Measurements from ENCODE around the gene CNGB1.
"Not testable (repeated sequence)": the region's sequence is repeated elsewhere in the genome, so short reads cannot be mapped to it uniquely, and the experiment has no call there.

The CNGB1 gene

DNA sequence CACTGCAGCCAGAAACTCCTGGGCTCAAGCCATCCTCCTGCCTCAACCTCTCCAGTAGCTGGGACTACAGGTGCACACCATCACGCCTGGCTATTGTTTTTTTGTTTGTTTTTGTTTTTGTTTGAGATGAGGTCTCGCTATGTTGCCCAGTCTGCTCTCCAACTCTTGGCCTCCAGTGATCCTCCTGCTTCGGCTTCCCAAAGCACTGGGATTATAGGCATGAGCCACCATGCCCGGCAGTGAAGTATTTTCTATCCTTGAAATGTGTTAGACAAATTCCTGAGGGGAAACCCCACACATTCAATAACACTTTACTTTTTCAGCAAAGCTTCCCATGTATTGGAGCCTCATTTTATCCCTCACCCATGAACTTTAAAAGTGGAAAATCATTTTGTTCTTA, 87.4 kb downstream of the CNGB1 start:
- DNase-seq: no peak

DNA sequence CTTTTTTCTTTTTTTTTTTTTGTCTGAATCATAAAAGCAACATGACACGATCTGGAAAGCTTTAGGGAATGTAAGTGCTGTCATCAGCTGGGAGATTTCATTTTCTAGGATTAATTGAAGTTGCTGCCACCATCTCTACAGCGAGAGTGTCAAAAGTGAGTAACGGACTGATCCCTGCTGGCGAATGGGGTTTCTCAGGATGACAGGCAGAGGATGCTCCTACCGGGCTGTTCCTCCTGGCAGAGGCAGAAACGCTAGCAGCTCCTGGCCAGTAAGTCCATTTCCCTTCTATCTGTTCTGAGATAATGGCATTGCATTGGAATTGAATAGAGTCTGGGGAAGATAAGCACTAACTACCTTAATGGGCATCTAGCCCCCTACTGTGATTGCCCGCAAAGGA, 88.1 kb downstream of the CNGB1 start:
- no peak for DNase-seq

DNA sequence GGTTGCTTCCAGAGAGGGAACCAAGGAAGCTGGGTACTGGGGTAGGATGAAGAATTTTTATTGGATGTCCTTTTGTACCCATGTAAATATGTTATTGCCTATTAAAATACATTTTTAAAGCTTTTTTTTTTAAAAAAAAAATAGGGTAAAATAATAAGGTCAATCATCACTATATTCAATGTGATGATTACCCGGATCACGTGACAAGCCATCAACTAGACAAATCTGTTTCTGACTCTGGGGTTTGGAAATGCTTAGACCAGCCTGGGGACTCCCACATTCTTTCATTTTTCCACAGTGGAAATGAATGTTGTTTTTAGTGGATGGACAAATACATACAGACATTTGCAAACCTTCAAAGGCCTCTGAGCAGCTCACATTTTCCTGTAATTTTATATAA, 88.7 kb downstream of the CNGB1 start:
- DNase-seq: no peak

DNA sequence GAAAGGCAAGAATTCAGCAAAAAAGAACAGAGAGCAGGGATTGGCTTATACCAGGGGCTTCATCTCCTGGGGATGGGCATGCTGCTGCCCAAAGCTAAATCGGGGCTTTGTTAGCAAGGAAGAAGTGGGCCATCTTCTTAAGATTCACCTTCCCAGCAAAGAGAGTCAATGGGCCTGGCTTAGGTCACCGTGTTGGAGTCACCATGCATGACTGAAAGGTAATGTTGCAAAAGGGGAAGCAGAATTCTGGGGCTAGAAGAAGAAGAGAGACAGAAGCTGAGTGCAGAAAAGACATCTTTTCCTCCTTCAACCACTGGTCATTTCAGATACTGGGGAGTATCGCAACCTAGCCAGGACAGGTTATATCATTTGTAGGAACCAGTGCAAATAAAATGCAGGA, 92.3 kb downstream of the CNGB1 start:
- DNase-seq: no peak

DNA sequence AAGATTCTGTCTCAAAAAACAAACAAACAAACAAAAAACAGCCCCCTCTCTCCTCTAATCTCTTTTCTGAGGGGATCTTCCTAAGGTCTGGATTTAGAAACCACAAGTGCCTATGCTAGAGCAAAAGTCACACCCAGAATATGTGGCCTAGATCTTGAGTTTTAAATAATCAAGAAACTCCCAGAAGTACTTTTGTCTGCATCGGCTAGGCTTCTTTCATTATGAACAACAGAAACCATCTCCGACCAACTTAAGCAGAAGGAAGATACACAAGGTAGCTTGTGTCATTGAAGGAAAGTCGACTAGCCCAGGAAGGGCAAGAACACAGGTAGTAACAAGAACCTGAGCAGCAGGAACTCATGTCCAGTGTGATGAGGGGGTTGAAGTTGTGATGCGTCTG, 94.7 kb downstream of the CNGB1 start:
- DNase-seq: peak; percentile 56

DNA sequence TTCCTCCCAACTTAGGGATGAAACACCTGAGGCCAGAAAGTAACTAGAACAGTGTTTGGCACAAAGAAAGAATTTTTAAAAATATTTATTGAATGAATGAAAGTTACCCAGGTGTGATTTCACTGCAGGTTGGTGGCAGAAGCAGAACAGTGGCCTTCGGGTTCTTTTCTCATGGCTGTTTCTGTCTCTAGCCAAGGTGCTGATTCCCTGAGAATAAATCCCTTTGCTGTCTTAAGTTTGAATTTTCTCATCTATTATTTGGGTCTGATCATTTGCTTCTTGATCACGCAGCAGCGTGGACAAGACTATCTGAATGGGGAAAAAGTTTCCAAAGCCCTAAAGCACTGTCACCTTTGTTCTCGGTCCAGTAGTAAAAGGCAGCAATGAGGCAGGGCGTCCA, 95.6 kb downstream of the CNGB1 start:
- DNase-seq: no peak

DNA sequence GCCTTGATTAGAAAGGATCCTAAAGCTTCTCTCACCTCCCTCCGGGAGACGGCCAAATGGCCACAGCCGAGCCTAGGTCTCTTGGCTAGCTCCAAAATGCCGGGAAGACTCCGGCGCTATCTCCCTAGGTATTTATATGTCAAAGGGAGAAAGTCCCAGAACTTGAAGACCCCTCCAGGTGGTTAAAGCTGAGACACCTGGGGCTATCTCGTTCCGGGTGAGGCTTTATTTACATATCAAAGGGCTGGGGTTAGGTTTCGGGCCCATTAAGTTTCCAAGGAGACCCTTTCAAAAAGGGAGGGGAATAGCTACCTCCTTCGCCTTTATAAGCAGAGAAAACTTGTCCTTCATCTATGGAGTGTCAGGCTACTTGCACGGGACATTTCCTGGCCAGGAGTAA, 97.7 kb downstream of the CNGB1 start:
- no peak for DNase-seq

DNA sequence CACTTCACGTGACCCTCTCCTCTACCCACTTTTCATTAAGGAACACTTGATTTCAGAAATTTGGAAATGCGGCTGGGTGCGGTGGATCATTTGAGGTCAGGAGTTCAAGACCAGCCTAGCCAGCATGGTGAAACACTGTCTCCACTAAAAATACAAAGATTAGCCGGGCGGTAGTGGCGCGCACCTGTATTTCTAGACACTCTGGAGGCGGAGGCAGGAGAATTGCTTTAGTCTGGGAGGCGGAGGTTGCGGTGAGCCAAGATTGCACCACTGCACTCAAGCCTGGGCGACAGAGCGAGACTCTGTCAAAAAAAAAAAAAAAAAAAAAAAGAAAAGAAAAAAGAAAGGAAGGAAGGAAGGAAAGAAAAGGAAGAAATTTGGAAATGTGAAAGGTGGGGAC, 98.2 kb downstream of the CNGB1 start:
- not testable (repeated sequence) for DNase-seq

DNA sequence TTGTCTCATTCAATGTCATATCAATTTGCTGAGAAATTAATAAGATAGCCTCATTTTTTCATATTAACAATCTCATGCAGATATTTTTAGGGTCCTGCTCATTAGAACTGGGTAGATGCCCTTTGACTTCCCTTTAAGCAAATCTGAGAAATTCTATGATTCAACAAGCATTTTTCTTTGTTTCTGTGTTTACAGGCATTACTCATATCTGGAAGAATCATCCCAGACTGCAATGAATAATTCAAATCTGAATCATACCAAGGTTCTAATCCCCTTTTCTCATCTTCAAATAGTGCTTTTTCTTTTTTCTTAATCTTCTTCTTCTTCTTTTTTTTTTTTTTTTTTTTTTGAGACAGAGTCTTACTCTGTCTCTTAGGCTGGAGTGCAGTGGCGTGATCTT, 99.5 kb downstream of the CNGB1 start:
- peak; percentile 56 for DNase-seq

DNA sequence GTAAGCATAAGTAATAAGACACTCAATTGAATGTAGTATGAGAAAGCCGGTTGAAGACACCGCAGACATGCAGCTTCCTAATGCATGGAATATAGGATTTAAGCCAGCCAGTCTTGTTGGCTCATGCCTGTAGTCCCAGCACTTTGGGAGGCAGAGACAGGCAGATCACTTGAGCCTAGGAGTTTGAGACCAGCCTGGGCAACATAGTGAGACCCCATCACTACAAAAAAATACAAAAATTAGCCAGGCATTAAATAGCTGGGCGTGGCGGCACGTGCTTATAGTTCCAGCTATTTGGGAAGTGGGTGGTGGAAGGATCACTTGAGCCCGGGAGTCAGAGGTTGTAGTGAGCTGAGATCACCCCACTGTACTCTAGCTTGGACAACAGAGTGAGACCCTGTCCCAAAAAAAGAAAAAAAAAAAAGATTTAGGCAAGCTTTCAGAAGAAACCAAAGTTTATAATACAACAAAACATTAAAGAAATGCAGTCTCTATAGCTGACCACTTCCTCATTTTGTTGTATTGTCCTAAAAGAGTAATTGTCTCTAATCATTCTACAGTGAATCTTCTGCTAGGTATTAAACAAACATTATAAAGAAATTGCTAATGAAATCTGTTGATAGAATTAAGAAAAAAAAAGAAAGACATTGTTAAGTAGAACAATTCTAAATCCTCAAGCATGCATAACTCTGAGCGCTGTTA, 100.0 kb downstream of the CNGB1 start:
- DNase-seq: no peak

DNA sequence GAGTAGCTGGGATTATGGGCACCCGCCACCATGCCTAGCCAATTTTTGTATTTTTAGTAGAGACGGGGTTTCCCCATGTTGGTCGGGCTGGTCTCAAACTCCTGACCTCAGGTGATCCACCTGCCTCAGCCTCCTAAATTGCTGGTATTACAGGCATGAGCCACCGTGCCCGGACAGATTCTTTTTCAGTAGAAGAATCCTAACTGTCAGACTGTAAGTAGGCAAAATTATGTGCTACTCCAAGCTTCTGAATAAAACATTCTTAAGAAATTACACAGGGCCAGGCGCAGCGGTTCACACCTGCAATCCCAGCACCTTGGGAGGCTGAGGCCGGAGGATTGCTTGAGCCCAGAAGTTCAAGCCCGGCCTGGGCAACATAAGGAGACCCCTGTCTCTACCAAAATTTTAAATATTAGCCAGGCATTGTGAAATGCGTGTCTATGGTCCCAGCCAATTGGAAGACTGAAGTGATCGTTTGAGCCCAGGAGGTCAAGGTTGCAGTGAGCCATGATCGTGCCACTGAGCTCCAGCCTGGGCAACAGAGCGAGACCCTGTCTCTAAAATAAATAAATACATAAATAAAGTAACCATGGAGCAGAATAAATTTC, 101.9 kb downstream of the CNGB1 start:
- DNase-seq: no peak

DNA sequence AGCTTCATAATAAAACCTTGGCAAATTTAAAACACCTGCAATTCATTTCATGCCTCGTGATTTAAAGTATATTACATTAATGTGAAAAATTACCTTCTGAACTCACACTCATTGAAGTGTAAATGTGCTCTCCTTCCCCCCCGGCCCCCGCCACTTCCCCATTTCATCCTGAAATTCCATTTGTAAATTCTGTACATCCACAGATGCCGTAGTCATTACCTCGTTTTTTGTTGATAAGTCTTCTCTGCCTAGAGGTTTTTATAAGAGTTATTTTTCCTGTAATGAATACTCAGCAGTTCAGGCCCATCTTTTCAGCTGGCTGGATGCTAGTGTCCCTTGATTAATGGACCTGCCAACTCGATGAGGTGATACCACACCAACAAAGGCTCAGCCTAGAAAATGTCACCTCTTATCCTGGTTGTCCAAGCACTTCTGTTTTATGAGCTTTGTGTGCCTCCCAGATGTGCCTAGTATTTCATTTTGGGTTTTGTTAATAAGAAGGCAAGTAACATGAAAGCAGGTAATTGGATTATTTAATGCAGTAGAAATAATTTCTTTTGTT, 103.8 kb downstream of the CNGB1 start:
- no peak for DNase-seq

DNA sequence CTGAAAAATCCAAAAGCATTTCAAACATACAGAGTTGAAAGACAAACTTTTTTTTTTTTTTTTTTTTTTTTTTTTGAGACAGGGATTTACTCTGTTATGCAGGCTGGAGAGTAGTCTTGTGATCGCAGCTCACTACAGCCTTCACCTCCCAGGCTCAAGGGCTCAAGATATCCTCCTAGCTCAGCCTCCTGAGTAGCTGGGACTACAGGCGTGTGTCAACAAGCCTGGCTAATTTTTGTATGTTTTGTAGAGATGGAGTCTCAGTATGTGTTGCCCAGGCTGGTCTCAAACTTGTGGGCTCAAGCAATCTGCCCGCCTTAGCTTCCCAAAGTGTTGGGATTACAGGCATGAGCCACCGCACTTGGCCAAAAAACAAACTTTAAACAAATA, 104.4 kb downstream of the CNGB1 start:
- no peak for DNase-seq

DNA sequence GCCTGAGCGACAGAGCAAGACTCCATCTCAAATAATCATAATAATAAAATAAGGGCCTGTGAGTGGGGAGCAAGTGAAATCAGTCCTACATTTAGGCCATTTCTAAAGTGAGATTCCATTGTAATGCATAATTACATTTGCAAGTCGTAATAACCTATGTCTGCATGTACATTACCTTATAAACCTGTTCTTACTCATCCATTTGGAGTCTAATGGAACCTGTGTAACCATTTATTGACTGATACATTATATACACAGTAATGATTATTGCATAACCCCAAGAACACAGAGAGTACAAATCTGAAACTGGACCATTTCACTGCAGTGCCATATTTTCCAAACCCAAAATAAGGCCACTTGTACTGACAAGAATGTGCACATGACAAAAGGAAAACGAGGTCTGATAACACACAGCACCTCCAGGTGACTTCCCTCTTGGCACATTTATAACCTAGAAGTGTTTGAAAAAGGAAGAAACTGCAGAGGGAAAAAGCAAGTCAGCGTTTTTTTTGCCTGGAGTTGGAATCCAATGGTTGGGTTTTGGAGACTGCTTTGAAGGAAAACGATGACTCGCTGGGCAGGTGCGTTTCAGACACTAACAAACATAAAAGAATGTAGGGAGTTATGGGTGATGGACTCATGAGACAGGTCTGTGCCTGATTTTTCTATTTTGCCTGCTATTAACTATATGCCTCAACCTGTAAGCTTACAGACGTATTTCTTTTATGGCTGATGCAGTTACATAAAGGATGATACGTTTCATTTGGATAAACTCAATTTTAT, 105.0 kb downstream of the CNGB1 start:
- no peak for DNase-seq

DNA sequence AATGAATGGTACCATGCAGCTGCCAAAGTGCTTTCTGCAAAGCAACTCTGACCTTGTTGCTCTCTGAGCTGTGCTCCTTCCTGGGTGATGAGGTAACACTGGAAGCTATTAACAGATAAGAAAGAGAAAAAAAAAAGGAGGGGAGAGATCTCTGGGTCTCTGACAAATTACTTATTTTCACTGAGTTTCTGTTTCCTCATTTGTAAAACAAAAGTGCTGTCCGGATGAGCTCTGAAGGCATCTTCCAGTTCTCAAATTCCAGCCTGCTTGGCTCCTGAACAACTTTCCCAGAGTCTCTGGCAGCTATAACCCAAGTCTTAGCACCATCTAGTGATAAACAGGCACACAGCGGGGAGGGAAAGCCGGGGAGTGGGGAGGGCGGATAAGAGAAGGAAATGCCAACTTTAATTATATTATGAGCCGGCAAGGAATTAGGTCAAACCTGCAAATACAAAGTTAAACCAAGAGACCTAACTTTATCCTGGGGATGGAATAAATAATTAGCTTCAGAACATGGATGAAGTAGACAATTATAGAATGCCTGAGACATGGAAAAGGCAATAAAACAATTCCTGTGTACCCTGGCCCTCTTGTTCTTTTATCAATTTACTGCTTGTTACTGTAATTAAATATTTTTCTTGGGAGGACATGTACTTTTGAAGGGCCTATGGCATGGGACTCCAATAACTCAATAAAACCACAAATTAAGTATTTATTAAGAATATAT, 107.3 kb downstream of the CNGB1 start:
- no peak for DNase-seq

DNA sequence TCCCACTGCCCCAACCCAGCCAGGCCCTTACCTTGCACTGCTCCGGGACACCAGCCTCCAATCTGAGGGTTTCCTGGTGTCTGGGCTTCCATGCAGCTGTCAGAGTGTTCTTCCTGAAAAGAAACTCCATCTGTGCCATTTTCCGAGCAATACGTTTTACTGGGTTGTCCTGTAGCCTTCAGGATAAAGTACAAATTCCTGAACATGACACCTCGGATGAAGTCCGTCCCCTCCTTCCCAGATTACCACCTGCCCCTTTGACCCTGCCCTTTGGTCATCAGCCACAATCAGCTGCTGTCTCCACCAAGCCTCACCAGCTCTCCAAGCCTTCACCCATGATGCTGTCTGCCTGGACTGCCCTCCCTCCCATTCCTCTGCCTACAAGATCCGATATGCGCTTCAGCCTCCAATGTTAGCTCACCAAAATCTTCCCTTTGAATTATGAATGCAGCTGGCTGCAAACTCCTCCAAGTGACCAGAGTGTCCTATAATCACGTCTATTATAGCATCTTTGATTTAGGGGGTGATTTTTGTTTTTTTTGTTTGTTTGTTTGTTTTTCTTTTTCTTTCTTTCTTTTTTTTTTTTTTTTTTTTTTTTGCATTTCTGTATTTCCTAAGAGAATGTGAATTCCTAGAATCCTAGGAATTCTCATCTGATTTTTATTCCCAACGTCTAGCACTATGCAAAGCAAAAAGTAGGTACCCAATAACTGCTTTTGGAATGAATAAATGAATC, 108.1 kb downstream of the CNGB1 start:
- no peak for DNase-seq

DNA sequence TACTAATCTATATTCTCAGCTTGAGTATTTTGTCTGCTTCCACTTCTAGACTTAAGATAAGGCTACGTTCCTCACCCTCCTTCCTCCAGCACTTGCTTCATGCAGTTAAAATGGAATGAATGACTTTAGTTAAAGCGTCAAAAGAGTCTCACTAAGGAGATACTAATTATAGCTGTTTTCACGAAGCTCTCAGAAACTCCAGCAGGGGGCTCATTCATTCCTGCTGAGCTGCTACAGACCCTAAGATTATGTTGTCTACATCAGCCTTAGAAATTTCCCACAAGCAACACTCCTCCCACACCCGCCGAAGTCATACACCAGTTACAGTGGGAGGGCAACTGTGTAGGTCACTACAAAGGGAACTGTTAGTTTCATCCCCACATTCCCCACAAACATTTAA, 111.6 kb downstream of the CNGB1 start:
- no peak for DNase-seq

DNA sequence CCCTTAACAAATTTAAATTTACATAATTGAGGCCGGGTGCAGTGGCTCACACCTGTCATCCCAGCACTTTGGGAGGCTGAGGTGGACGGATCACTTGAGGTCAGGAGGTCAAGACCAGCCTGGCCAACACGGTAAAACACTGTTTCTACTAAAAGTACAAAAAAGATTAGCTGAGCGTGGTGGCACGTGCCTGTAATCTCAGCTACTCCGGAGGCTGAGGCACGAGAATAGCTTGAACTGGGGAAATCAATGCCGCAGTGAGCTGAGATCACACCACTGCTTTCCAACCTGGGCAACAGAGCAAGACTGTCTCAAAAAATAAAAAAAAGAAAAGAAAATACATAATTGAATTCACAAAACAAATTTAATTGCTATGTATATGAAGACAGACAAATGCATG, 112.3 kb downstream of the CNGB1 start:
- no peak for DNase-seq

DNA sequence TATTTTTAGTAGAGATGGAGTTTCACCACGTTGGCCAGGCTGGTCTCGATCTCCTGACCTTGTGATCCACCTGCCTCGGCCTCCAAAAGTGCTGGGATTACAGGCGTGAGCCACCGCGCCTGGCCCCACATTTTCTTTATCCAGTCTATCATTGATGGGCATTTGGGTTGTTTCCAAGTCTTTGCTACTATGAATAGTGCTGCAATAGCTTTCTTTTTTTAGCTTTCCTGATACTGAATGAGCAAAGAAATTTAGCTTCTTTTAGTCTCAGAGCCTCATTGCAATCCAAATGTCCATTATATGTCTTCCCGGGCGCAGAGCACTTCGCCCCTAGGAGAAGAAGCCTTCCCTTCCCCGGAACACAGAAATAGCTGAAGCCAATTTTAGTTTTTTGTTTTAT, 112.9 kb downstream of the CNGB1 start:
- not testable (repeated sequence) for DNase-seq

DNA sequence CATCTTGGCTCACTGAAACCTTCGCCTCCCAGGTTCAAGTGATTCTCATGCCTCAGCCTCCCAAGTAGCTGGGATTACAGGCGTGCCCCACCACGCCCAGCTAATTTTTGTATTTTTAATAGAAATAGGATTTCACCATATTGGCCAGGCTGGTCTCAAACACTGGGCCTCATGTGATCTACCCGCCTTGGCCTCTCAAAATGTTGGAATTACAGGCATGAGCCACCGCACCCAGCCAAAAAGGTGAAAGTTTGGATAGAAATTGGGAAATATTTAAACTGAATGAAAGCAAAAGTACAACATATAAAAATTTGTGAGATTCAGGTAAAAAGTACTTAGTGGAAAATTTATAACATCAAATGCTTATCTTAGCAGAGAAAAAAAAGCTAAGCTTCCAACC, 115.7 kb downstream of the CNGB1 start:
- no peak for DNase-seq

DNA sequence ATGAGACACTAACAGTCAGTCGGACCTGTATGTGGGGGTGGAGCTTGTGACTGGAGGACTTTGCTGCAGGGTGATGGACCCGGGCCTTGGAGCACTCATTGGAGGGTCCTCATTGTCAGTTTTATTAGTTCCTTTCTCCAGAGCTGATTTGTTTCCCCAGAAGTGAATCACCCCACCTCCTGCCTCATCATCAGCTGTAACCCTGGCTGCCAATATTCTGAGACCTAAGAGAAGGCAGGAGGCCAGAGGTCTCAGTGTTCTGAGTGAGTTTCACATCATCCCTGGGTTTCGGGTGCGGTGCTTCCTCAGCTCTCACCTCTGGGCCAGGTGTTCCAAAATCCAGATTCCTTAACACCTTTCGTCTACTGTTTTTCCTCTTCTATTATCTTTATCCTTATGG, 118.7 kb downstream of the CNGB1 start:
- no peak for DNase-seq

DNA sequence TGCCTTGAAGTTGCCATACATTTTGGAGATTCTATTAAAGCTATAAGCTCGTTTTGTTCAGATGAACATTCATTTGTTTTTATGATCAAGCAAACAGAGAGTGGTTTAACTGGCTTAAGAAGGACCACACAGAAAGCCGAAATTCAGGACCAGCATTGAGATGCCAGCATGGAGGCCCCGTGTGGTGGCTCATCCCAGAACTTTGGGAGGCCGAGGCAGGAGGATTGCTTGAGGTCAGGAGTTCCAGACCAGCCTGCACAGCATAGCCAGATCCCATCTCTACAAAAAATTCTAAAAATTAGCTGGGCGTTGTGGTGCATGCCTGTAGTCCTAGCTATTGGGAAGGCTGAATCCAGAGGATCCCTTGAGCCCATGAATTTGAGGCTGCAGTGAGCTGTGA, 122.7 kb downstream of the CNGB1 start:
- no peak for DNase-seq

DNA sequence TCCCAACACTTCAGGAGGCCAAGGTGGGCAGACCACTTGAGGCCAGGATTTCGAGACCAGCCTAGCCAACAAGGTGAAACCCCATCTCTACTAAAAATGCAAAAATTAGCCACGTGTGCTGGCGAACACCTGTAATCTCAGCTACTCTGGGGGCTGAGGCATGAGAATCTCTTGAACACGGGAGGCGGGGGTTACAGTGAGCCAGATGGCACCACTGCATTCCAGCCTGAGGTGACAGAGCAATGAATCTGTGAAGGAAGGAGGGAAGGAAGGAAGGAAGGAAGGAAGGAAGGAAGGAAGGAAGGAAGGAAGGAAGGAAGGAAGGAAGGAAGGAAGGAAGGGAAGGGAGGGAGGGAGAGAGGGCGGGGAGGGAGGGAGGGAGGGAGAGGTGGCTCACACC, 124.0 kb downstream of the CNGB1 start:
- not testable (repeated sequence) for DNase-seq

Measured in activated CD4-positive, alpha-beta T cell treated with anti-CD3 and anti-CD28 coated beads, Interleukin-2, Interleukin-6, amounts not matched to agents 100 ng/mL and 50 ng/mL, durations not matched to agents 16 hours and 8 hours (primary cell).